GM06990 (cell line): Measurements from ENCODE around the gene POLR2B.
"Not testable (repeated sequence)": the region's sequence is repeated elsewhere in the genome, so short reads cannot be mapped to it uniquely, and the experiment has no call there.

Source experiments
- DNase-seq: peaks from one replicate; pipeline ENCODE4 v3.0.0-alpha.2; 2011; ENCODE audit not compliant: insufficient read length; ENCODE audit errors: extremely low read depth
- H3K27me3 ChIP-seq: replicated peaks from 2 replicates; pipeline ENCODE4 v1.6.0; 2011; ENCODE audit warnings: low read length; ENCODE audit not compliant: control insufficient read depth, insufficient read depth
- H3K36me3 ChIP-seq: 2 replicates; pipeline ENCODE4 v1.5.1; 2011; ENCODE audit warnings: low read length; ENCODE audit not compliant: control insufficient read depth, insufficient read depth
- H3K4me3 ChIP-seq: replicated peaks from 2 replicates; pipeline ENCODE4 v1.5.1; 2011; ENCODE audit warnings: low read depth, mild to moderate bottlenecking, control low read depth, low read length
- CTCF ChIP-seq: IDR thresholded peaks from 2 replicates; pipeline ENCODE4 v1.5.1; 2011; ENCODE audit warnings: low read length, control low read depth, mild to moderate bottlenecking, inconsistent platforms; ENCODE audit not compliant: insufficient read depth, poor library complexity, severe bottlenecking

The POLR2B gene

GRCh38 chr4:56978750-56979303 is at the start of gene POLR2B:
Gene POLR2B (plus strand): TSS chr4:56978896. CDS start chr4:56978986, 90 bp downstream.
- peak within 1 kb of the TSS; percentile 84 for H3K4me3 ChIP-seq
- no peak for TF ChIP-seq CTCF
- H3K27me3 ChIP-seq = no peaks in the 10 kb centered on the region
- DNase-seq = peak; percentile 86
- no peaks in the 10 kb centered on the region; the same call in none of the 2 replicates for H3K36me3 ChIP-seq

GRCh38 chr4:56930638-56931037 is 48.1 kb upstream of the POLR2B start:
- no peak for DNase-seq
- peaks cover 5% of the 10 kb centered on the region for H3K36me3 ChIP-seq
- no peak overlapping the region for H3K4me3 ChIP-seq
- H3K27me3 ChIP-seq = no peaks in the 10 kb centered on the region
- no peak for TF ChIP-seq CTCF

- DNase-seq = no peak
- H3K4me3 ChIP-seq = no peak overlapping the region
- H3K27me3 ChIP-seq = no peaks in the 10 kb centered on the region
- H3K36me3 ChIP-seq = peaks cover 5% of the 10 kb centered on the region
- TF ChIP-seq CTCF = no peak
Observed at GRCh38 chr4:56931924-56932323, 46.8 kb upstream of the POLR2B start.

GRCh38 chr4:56937262-56937661 is 41.4 kb upstream of the POLR2B start:
- TF ChIP-seq CTCF = no peak
- no peak for DNase-seq
- no peak overlapping the region for H3K4me3 ChIP-seq
- no peaks in the 10 kb centered on the region for H3K27me3 ChIP-seq
- H3K36me3 ChIP-seq = no peaks in the 10 kb centered on the region; the same call in 1 of the 2 replicates

GRCh38 chr4:56939826-56940225 is 38.9 kb upstream of the POLR2B start:
- H3K4me3 ChIP-seq, DNase-seq, H3K27me3 ChIP-seq, H3K36me3 ChIP-seq: not testable (repeated sequence)

- H3K36me3 ChIP-seq = no peaks in the 10 kb centered on the region; the same call in 1 of the 2 replicates
- no peak overlapping the region for H3K4me3 ChIP-seq
- DNase-seq = no peak
- no peaks in the 10 kb centered on the region for H3K27me3 ChIP-seq
- TF ChIP-seq CTCF = no peak
Observed at GRCh38 chr4:56940403-56940802, 38.3 kb upstream of the POLR2B start.
